ENCODE data around the gene BRCA2.

The BRCA2 gene

DNA sequence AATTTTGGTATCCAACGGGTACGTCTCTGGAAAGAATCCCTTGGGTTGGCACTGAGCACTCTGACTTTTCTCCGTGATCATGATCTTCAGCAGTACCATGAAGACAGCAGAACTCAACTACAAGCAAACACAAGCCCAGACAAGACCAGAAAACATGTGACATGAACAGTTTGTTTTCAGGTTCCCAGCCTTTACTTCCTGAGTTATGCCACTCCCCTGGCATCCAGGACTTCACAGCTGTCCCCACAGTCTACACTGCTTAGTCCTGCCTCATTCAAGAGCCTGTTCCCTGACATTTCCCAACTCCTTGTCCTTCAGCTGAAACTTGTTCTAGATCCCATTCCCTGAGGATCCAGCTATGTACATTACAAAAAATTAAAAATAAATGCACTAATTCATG, 117.5 kb downstream of the BRCA2 start:
- no peak for DNase-seq

DNA sequence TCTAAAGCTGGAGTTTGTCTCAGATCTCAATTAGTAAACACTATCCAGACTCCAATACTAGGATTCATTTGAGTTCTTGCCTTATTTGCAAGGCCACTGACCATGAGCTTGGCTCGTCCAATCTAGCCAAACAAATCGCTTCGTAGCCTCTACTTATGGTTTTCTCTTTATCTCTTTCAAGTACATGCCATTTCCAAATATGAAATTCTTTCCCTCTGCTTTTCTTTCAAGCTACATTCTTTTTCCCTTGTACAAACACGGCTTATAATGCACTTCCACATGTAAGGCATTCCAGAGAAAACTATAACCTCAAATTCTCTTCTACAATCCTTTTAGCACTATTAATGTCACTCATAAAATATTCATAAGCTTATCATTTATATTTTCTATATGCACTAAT, 123.6 kb downstream of the BRCA2 start:
- no peak for DNase-seq

DNA sequence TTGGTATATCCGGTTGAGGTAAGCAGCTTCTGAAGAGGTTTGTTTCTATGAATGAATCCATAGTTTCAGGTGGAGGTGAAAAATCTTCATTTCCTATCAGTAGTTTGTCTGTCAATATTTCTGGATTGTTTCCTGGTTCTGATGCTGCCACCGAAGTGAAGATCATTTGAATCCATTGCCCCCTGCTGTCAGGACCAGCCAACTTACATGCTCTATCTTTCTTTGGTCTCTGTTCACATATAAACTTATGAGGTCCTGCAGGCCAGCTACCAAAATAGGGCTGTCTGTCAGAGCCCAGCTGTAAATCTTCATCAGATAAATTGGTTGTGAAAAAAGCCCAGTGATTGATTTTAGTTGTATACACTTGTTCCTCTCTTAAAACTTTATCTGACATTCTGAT, 127.8 kb downstream of the BRCA2 start:
- DNase-seq: peak; percentile 0

DNA sequence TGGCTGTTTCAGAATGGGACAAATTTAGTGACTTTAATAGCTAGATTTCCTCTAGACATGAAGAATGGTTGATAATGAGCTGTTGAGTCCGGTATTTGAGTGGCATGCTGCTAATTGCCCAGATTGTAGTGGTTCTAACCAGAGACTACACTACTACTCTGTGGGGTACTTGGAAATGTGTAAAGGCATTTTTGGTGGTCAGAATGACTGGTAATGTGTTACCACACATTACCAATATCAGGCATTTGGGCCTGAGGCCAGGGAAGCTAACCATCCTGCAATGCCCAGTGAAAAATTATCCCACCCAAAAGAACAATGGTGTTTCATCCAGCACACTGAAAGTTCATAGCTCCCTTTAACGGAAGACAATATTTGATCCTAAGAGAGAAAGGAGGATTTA, 130.2 kb downstream of the BRCA2 start:
- DNase-seq: no peak

DNA sequence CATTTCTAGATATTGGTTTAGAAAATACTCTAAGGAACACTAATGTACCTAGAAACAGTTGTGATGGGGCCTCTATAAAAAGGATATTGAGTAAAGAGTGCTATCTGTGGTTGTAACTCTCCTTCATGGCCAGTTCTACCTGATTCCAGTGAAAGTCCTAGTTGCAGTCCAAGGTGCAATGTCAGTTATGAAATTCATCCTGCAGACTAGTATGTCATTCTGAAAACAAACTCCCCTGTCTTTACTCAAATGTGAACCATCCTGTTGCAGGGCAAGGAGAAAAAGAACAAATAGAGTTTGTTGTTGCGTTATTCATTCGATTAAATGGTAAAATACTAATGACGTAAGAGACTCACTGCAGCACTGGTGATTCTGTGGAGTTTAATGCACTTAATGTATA, 130.9 kb downstream of the BRCA2 start:
- DNase-seq: no peak

DNA sequence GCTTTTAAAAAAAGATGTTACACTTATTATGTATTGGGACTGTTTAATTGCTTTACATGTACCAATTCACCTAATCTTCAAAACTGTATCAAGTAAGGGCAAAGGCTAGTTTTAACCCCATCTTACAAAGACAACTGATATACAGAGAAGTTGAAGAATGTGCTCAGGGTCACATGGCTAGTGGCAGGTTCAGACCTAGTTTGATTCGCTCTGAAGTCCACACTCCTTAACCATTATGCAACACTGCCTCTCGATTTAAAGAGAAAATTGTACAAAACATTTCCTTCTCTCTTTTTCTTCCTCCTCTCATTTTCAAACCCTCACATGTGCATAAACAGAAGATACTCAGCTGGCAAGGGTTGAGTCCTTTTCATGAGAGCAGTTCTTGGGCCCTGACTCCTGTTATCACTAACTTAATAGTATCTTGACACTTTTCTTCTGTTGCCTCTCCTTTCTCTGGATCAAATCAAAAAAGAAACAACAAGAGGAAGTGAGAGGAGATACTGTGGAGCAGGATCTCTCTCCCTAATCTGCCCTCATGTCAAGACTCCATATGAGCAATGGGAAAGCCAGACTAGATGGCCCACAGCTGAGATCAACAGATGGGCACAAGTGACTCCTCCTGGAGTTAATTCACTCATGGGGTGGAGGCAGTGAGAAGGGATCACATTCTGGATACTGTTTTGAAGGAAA, 131.6 kb downstream of the BRCA2 start:
- DNase-seq: no peak

DNA sequence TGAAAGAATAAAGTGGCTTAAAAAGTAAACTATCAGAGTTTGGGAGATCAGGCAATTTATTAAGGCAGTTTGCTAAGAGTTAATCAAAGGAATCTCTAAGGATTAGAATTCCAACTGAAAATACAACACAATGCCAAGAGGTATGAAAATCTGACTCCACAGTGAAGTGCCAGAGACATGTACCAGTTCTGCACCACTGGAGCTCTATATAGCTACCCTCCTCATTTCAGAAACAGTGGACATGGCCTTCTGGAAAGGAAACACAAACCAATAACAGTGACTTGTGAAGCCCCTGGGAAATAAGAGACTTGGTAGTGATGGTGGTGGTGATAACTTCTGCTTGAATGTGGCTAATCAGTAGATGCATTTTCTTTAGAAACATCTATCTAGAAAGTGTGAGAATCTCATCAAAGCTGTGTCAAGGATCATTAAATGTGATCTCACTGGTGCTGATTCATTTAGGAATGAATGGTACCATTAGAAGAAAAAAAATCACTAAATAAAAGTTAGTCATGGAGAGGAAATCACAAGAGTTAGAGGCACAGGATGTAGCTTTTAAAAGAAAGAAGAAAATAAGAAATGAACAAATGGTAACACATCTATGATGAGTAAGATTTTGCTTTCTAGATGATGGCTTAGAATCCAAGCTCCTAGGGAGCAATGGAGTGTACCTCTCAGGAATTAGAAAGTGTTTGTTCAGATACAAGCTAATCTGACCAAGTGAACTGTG, 132.8 kb downstream of the BRCA2 start:
- no peak for DNase-seq

DNA sequence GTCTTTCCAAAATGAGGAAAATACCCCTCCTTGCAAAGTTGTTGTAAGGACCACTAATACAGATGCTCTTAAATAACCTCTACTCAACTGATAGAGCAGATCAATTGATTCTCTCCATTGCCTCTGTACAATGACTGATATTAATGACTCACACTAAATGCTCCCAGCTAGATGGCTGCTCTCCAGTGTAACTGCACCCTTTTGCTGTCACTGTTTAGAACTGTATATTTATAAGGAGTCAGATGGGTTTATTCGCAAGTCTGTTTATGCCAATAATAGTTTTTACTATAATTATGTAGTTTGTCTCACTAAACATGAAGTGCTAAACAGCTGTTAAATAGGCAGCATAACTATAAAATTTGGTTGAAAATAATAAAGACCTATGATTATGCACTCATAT, 133.7 kb downstream of the BRCA2 start:
- no peak for DNase-seq
